Fibroblast of peridontal ligament (primary cell): ENCODE results near the gene DDX42.

Experiments used
- DNase-seq: peaks from one replicate; pipeline ENCODE4 v3.0.0-alpha.2; 2010; ENCODE audit errors: extremely low read depth

The DDX42 gene, protein sequence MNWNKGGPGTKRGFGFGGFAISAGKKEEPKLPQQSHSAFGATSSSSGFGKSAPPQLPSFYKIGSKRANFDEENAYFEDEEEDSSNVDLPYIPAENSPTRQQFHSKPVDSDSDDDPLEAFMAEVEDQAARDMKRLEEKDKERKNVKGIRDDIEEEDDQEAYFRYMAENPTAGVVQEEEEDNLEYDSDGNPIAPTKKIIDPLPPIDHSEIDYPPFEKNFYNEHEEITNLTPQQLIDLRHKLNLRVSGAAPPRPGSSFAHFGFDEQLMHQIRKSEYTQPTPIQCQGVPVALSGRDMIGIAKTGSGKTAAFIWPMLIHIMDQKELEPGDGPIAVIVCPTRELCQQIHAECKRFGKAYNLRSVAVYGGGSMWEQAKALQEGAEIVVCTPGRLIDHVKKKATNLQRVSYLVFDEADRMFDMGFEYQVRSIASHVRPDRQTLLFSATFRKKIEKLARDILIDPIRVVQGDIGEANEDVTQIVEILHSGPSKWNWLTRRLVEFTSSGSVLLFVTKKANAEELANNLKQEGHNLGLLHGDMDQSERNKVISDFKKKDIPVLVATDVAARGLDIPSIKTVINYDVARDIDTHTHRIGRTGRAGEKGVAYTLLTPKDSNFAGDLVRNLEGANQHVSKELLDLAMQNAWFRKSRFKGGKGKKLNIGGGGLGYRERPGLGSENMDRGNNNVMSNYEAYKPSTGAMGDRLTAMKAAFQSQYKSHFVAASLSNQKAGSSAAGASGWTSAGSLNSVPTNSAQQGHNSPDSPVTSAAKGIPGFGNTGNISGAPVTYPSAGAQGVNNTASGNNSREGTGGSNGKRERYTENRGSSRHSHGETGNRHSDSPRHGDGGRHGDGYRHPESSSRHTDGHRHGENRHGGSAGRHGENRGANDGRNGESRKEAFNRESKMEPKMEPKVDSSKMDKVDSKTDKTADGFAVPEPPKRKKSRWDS

DNA sequence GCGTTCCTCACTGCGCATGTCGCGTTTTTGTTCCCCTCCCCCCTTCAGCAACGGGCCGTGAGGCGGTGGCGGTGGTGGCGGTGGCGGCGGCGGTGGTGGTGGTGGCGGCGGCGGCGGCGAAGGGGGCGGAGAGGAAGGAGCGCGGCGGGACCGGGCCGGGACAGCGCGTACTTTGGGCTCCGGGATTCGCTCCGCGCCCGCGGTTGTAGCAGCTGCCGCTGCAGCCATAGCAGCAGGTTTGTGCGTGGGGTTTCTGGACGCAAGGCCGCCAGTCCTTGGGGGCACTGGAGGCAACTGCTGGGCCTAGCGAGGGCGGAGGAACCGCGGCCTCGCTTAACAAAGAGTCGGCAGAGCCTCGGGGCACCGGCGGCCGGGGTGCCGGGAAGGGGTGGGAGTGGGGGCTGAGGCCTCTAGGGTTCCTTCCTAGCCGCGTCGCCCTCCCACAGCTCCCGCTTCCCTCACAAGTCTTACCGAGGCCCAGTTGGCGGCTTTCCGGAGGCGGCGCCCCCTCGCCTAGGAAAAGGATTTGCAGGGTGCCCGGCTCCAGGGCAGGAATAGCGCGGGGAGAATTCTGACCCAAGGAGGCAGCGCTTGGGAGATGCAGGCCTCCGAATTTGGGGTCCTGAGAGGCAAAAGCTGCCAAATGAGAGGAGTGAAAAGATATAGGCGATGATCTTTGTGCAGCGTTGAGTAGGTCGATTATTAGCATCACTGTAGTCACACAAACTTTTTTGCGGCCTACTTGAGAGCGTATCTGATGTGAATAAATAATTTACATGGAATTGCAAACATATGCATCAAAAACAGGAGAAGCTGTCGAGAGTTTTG is at the start of gene DDX42:
DDX42 (plus strand) TSS at position 30 of the 828 bp plus-strand sequence. CDS start 12,880 bp downstream, outside the sequence.
- DNase-seq = peak; percentile 51

DNA sequence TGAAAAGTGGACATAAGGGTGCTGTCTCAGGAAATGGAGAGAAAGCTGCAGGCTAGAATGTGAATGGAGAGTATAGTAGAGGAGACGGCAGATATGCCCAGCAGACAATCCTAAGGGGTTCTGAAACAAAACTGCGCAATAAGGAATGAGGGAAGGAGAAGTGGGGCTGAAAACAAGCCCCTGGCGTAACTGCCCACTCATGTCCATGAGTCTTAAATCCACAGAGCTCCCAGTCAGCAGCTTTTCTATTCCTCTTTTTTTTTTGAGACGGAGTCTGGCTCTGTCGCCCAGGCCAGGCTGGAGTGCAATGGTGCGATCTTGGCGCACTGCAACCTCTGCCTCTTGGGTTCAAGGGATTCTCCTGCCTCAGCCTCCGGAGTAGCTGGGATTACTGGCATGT is 38.3 kb upstream of the DDX42 start:
- no peak for DNase-seq

DNA sequence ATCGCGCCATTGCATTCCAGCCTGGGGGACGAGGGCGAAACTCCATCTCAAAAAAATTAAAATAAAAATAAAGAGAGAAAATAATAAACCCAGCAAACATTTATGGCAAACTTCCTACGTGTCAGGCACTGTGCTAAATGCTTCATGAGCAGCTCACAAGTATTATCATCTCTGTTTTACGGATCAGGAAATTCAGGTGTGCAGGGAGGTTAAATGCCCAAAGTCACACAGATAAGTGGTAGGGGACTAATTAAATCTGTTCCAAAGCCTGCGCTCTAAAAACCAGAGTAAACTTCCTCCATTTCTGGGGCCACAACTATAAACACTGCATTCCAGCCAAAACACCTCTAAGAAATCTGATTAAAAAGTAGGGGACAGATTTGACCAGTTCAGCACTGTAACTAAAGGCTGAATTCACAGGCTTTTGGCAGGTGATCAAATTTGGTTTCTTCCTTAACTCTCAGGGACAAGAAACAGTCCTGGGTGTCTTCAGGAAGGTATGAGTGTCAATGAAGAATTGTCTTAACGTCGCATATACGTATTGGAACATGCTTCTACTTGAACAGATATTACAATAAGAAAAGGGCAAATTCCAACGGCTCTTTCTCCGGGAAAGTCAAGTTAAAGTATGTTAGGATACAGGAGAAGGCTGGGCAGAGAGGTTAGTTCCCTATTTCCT is 33.4 kb upstream of the DDX42 start:
- DNase-seq = peak; percentile 21

DNA sequence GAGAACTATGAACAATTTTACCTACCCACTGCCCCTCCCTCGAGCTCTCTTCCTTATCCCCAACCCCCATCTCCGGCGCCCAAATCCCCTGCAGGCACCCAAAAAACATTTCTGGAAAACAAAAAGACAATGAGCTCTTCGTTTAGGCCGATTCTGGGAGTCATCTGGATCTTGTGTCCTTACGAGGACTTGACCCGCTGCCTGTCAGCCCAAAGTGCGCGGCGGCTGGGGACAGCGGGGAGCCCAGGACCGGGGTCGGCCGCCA is 32.9 kb upstream of the DDX42 start:
- no peak for DNase-seq

DNA sequence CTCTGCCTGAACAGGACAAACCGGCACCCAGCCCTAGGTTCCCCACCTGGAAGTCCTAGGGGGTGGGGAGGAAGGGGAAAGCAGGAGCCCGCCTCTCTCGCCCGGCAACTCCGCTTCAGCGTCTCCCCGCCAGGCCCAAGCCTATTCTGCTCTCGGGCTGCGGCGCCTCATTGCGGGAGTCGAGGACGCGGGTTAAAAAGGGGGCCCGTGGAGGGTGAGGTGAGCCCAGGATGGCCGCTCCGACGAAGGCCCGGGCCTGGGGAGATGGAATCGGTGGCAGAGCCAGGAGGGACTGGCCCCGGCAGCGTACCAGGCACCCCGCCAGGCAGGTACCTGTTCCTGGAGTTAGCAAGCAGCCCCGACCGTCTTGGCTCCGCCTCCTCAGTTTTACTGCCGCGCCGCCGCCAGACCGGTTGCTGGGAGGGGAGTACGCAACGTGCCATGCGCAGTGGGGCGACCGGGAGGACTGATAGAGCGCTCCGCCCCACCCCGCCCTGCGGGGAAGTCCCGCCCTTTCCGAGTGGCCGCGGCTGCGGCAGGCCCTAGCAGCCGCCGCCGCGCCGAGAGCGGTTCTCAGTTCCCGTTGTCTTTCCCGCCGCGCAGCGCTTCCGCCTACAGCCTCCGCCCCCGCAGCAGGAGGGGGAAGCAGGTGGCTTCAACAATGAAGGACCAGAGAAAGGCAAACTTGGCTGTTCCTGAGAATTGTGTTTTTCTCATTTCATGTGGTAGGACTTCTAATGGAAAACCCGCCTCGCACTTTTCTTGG is 32.4 kb upstream of the DDX42 start, which contains the start of gene STRADA:
STRADA (minus strand) TSS at position 392 of the 766 bp plus-strand sequence. CDS start 13,430 bp downstream, outside the sequence.
- peak; percentile 91 for DNase-seq

DNA sequence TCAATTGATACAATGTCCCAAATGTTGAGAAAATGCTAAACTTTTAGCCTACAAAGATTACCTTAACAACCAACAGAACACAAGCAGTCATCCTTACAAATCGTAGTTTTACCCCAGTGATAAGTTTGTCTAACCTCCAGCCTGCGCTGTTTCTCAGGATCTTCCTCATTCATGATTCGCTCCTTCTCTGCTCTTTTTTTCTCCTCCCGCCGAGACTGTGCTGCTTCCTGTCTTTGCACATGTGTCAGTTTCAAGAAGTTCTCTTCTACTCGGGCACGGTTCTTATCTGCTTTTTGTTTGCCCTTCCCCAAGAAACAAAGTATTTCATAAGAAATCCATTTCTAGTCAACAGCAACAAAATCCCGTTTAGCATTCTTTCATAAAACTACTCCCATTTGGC is 22.2 kb upstream of the DDX42 start:
- no peak for DNase-seq

DNA sequence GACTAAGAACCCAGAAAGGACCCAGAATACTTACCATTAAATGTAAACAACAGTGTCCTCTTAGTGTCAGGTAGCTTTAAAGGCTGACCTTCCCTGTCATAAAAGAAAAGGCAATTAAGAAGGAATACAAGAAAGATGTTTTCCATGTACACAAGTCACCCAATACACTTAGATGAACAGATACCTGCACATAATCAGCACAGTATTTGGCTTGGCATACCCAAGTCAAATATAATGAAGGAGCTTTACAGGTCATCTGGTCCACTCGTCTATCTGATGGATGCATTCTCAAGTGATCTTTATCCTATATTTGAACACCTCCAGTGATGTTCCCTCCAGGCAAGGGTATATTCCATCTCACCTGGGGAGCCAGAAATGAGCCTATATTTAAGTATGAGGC is 21.3 kb upstream of the DDX42 start:
- DNase-seq = no peak

DNA sequence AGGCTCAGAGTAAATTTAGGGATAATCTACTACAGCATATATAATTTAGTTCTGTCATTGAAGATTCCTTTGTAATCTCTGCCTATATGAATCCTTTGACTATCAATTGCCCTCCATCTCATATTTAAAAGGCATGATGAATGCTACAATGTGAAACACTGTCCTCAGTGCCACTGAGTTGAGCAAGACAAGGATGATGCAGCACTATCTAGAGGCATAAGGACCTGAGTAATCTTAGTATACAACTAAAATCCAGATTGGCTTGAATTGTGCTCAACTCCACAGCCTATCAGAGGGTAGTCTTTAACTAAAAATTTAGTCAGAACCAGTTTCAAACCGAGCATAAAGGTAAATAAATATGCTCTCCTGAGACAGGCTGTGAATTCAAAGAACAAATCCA is 20.8 kb upstream of the DDX42 start:
- DNase-seq = no peak

DNA sequence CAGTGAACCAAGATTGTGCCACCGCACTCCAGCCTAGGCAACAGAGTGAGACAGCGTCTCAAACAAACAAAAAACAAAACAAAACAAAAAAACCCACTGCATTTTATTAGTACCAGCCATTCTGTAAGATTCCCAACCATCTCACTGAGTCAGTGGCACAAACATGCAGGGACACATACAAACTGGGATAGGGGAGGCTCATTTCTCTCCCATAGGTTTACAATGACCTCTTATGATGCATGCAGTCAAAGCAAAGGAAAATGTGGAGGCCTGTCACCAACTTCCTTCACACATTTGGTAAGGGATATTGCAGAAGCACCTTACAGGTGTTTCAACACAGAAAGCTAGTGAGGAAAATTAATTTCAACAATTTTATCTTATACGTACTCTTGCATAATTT is 19.9 kb upstream of the DDX42 start:
- no peak for DNase-seq

DNA sequence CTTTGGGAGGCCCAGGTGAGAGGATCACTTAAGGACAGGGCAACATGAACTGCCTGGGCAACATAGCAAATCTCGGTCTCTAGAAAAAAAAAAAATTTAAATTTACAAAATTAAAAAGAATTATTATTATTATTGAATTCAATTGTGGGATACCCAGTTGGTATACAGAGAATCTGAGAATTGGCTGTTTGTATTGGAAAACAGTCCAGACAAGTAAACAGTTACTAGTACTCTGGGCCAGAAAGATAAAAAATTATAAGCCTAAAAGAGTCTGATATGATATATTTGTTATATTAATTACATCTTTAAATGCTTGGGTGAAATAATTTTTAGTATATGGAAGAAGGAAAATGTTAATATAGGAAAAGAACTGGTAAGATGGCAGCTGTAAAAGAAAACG is 15.5 kb upstream of the DDX42 start:
- DNase-seq = no peak

DNA sequence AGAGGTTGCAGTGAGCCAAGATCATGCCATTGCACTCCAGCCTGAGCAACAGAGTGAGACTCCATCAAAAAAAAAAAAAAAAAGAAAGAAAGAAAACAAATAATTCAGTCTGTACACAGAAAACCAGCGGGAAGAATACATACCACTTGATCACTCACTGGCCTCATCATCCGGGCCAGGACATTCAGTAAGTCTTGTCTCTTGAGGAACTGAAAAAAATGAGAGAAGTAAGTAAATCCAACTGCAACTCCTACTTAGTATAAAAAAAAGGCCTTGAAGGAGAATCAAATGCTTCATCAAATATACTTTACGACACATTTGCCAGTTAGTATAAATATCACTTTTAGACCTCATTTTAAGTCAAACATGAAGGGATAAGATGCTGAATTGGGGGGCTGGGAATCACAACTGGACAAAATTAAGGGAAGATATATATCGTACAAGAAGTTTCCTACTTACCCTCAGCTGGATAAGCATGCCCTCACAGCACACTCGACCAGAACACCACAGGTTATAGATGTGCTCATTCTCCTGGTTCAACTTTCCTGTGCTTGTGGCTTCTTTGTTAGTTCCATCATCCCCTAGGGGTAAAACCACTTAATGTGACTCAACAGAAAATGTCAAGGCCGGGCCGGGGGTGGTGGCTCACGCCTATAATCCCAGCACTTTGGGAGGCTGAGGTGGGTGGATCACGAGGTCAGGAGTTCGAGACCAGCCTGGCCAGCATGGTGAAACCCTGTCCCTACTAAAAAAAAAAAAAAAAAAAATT is 13.0 kb upstream of the DDX42 start:
- no peak for DNase-seq

DNA sequence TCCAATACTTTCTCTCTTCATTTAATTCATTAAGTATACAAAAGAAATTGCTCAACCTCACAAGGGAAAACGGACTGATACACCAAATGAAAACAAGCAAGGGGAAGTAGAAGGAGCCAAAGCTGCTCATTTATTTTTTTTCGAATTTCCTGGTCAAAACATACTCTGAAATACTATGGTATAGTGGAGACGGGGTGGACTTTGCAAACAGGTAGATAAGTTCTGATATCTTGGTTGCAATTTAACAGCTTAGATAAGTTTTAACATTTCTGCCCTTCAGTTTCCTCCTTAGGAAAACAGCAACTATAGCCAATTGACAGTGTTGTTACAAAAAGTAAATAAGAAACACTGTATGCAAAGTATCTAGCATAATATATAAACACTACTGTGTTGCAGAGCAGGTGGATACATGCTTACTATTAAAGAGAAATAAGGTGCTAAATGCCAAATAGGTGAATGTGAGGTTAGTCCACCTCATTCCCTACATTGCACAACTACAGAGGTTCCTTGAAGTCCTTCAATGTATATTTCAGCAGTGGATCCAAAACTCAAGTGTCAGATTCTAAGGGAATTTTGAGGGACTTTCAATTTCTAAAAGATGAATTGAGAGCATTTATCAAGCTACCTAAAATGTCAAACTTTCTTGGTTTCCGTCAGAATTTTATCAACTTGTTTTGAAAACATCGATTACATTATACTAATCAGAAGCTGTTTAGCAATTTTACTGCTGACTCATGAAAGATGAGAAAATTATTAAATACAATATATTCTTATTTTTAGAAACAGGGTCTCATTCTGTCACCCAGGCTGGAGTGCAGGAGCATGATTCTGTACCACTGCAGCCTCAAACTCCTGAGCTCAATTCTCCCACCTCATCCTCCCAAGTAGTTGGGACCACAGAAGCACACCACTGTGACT is 11.6 kb upstream of the DDX42 start:
- DNase-seq = no peak

DNA sequence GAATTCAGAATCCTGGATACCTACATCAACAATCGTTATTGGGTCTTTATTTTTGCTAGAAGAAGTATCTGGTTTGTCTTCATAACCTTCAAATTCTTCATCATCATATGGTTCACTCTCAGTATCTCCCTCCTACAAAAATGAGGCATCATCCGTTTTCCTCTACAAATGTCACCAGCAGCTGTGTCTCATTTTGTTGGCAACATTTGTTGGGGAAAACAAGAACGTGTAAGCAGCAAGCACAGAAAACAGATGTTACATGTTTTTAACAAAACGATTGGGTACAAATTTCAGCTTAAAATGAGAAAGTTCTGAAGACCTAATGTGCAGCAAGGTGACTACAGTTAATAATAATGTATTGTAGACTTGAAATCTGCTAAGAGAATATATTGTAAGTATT is 9.3 kb upstream of the DDX42 start:
- DNase-seq = no peak

DNA sequence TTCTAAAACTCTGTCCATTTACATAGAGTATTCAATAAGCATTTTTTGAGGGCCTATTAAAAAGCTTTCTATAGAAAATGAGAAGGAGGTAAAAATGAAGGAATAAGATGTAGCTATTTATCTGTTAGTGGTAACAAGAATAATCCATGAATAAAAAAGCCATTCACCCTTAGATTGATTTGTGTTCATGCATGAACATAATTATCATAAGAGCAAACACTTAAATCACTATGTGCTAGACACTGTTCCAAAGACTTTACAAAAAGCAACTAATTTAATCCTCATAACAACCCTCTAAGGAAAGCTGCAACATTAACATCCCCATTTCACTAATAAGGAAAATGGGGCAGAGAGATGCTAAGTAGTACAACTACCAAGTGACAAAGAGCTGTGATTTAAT is 7.2 kb upstream of the DDX42 start:
- no peak for DNase-seq

DNA sequence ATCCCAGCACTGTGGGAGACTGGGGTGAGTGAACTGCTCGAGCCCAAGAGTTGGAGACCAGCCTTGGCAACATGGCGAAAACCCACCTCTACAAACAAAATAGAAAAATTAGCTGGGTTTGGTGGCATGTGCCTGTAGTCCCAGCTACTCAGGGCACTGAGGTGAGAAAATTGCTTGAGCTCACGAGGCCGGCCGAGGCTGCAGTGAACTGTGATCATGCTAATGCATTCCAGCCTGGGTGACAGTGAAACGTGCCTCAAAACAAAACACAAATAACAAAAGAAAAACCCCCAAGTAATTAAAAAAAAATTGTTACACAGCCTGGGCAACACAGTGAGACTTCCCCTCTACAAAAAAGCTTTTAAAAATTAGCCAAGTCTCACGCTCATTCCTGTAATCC is 5.5 kb upstream of the DDX42 start:
- no peak for DNase-seq

DNA sequence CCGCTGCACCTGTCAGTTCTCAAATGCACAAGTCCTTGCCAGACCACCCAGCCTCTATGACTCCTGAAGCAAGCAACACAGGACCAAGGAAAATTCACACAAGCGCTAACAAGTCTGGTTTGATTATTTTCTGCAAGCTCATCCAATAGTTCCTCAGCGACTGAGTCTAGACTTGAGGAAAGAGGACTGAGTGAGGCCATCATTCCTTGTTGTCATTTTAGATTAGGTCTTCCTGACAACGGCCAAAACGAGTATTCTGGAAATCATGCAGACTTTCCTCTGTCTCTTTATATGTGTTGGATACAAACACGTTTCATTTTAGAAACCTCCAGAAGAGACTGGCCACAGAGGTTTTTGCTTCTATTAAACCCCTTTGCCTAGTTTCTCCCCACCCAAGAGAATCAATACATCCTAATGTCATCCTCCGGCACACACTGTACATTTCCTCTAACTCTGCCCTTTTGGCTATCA is 1.1 kb upstream of the DDX42 start:
- peak; percentile 48 for DNase-seq

DNA sequence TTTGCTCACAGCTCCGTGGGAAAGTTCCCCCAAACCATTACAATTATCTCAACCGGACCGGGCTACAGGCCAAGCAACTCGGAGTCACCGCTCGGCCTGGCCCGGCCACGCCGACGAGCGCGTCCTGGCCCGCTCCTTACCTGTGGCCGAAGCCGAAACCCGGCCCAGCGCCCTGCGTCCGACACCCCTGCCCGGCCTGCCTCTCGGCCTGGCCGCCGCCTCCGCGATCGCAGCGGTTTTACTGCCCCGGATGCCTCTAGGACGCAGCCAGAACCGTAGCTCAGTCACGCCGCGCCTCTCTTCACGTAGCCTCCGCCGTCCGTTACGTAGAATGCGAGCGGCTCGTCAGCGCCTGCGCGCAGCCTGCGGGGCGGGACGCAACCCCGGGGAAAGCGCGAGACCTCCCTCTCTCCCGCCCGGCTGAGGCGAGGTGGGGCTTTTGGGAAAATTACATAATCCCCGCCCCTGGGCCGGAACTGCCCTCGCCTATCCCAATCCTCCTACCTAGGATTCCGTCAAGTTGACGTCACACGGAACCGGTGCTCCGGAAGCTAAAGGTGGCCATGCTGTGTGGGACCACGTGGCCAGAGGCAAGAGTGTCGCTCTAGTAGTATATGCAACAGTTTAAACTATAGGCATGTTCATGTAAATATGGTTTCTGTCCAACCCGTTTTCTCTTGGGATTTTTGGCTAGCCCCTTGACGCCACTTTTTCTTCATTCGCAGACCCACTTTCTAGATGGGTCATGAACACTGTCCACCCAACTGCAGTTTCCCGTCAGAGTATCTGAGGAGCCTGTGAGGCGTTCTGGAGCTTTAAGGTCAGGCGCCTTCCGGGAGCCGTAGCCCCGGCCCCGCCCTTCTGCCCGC is 464 bp upstream of the DDX42 start, which contains the start of gene CCDC47:
CCDC47 (minus strand) TSS at position 326 of the 869 bp plus-strand sequence. CDS start 7,422 bp downstream, outside the sequence.
- DNase-seq = peak; percentile 99

DNA sequence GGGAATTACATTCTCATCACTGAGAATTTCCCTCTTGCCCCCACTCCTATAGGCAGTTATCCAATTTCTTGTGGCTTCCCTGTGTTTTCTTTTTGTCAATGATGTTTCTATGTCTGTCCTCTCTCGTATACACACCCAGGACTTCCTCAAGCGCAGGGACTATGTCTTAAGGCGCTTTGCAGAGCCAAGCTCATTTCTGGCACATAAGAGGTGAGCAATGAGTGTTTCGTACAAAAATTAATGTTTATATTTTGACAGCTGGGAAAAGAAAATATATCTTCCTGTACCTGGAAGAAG is 947 bp downstream of the DDX42 start:
- peak; percentile 27 for DNase-seq
